AG10803 (cell line): ENCODE data around the gene FILIP1L.

Source experiments
- DNase-seq: peaks from one replicate; pipeline ENCODE4 v3.0.0; 2010; ENCODE audit warnings: low read depth
- H3K4me3 ChIP-seq: 2 replicates; pipeline ENCODE4 v1.5.1; 2011; ENCODE audit warnings: mild to moderate bottlenecking, low read length, control low read depth
- TF ChIP-seq, protein P1 (sequence below): conservative IDR thresholded peaks from 2 replicates; pipeline ENCODE4 v1.5.1; 2011; ENCODE audit warnings: mild to moderate bottlenecking, low read length, control low read depth, inconsistent platforms

The FILIP1L gene

GRCh38 chr3:99955773-99956562, 158.3 kb downstream of the FILIP1L start:
- TF ChIP-seq, protein P1, sequence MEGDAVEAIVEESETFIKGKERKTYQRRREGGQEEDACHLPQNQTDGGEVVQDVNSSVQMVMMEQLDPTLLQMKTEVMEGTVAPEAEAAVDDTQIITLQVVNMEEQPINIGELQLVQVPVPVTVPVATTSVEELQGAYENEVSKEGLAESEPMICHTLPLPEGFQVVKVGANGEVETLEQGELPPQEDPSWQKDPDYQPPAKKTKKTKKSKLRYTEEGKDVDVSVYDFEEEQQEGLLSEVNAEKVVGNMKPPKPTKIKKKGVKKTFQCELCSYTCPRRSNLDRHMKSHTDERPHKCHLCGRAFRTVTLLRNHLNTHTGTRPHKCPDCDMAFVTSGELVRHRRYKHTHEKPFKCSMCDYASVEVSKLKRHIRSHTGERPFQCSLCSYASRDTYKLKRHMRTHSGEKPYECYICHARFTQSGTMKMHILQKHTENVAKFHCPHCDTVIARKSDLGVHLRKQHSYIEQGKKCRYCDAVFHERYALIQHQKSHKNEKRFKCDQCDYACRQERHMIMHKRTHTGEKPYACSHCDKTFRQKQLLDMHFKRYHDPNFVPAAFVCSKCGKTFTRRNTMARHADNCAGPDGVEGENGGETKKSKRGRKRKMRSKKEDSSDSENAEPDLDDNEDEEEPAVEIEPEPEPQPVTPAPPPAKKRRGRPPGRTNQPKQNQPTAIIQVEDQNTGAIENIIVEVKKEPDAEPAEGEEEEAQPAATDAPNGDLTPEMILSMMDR = no peak
- H3K4me3 ChIP-seq = no peak overlapping the region
- DNase-seq = no peak

DNA sequence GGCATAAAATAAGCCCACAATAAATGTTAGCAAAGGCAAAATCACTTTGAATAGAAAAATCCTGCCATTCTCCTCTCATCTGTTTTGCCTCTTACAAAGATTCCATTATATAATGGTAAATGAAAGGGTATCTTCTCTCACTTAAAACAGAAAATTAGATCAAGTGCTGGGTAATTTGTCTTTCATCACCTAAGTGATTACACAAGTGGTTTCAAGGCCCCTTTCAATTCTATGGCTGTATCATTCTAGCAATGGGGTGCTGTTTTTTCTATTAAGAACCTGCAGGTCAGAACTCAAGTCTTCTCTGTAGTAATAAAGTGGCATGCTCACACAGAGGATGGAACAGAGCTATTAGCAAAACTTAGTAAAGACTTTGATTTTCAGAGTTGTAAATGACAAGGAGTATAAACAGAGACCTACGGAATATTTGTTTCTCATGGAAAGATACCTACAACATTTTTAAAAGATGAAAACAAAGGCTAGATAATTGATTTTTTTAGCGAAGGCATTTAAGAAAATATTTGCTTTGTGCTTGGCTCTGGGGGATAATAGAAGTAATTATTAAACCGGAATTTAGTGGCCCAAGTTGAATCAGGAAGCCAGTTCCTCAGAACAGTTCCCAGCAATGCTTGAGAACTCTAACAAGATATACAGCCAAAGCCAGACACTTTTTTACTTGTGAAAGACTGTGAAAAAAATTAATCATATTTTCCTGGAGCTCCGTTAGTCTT, 159.2 kb downstream of the FILIP1L start:
- TF ChIP-seq, protein P1 = no peak
- no peak for DNase-seq
- H3K4me3 ChIP-seq = no peak overlapping the region

DNA sequence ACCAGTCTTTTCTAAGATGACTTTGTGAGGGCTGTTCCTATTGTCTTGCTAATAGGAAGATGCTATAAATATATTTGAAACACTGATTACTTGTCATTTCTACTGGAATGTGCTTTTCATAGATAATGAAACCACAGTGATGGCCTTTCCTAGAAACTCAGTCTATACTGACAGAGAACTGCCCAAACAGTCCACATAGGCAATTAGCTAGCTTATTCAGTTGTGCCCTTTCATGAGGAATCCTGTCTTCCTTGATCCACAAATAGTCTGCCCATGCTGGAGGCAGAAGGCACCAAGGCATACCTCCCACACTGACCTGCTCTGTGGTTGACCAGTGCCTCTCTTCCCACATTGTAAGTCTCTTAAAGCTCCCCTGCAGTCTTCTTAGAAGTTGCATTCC, 160.7 kb downstream of the FILIP1L start:
- TF ChIP-seq, protein P1 = no peak
- DNase-seq = no peak
- H3K4me3 ChIP-seq = no peak overlapping the region

GRCh38 chr3:99952306-99952705, 162.0 kb downstream of the FILIP1L start:
- TF ChIP-seq, protein P1 = no peak
- H3K4me3 ChIP-seq = no peak overlapping the region
- DNase-seq = peak; percentile 75

DNA sequence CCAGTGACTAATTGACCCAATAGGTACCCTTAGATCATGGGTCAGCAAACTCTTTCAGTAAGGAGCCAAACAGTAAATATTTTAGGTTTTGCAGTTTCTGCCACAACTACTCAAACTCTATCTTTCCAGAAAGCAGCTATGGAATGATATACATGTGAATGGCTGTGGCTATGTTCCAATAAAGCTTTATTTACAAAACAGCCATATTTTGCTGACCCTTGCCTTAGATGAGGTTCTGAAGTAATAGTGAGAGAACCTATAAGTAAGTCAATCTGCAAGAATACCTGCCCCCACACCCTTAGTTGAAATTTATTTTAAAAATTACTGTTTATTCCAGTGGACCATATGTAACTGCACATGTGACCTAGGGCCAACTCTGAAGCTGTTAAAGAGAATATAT, 162.6 kb downstream of the FILIP1L start:
- H3K4me3 ChIP-seq = no peak overlapping the region
- peak; percentile 42 for DNase-seq

GRCh38 chr3:99950921-99951320, 163.4 kb downstream of the FILIP1L start:
- TF ChIP-seq, protein P1 = no peak
- DNase-seq = no peak
- no peak overlapping the region for H3K4me3 ChIP-seq

More for the DNA sequence above, 162.6 kb downstream of the FILIP1L start:
- TF ChIP-seq, protein P1 = no peak
